ENCODE measurements around the gene AFDN. TPM values are rescaled to one million over a fixed set of nuclear protein-coding genes. Genes with fewer than 3 reads are reported as not detected.

AFDN gene
- total and polyA plus RNA-seq, 2 experiments from 2014 or later = 119 to 299 TPM

DNA sequence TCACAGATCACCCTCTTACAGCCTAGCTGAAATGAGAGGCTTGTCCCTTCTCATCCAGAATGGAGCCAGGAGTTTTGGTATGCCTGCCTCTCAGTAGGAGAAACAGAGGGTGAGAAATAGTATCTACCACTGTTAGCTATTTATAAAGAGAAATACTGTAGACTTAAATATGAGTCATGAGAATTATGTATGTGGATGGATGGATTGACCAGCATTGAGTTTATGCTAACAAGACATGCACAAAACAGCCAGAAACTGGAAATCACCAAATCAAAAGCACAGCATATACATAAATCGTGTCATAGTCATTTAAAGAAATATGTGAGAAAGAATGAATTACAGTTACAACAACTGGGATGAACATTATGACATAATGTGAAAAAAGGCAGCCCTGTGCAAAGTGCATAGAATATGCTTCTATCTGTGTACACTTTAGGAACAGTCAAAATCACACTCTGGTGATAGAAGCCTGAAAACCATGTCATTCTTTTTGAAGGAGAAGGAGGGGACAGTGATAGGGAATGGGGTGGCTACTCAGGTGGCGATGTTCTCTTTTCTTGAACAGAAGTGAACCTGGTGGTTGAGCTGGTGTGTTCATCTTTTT lies 90.9 kb downstream of the AFDN start:
- no peak overlapping the region for H3K27ac ChIP-seq
- TF ChIP-seq, protein P1, sequence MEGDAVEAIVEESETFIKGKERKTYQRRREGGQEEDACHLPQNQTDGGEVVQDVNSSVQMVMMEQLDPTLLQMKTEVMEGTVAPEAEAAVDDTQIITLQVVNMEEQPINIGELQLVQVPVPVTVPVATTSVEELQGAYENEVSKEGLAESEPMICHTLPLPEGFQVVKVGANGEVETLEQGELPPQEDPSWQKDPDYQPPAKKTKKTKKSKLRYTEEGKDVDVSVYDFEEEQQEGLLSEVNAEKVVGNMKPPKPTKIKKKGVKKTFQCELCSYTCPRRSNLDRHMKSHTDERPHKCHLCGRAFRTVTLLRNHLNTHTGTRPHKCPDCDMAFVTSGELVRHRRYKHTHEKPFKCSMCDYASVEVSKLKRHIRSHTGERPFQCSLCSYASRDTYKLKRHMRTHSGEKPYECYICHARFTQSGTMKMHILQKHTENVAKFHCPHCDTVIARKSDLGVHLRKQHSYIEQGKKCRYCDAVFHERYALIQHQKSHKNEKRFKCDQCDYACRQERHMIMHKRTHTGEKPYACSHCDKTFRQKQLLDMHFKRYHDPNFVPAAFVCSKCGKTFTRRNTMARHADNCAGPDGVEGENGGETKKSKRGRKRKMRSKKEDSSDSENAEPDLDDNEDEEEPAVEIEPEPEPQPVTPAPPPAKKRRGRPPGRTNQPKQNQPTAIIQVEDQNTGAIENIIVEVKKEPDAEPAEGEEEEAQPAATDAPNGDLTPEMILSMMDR (IDR thresholded peaks at IDR 0.05; ENCODE audit: low read depth, low read length) = no peak

GRCh38 chr6:167918548-167919278 lies 92.0 kb downstream of the AFDN start:
- TF ChIP-seq, protein P1 (IDR thresholded peaks at IDR 0.05; ENCODE audit: low read depth, low read length) = no peak
- Histone ChIP-seq H3K9me3 (ENCODE audit: low read depth) (no peaks in the 10 kb centered on the region), H3K27me3 (no peaks in the 10 kb centered on the region), H3K36me3 (peaks cover 75% of the 10 kb centered on the region), H3K27ac (no peak overlapping the region), H3K4me3 (no peak overlapping the region), H3K4me1 (ENCODE audit: low read depth) (peaks cover 3% of the 10 kb centered on the region)
- DNase-seq (ENCODE audit: low read depth in 1 of 2, low spot score in 1 of 2) = no peak

More for the DNA sequence above, 90.9 kb downstream of the AFDN start:
- Histone ChIP-seq H3K27me3 (no peaks in the 10 kb centered on the region), H3K36me3 (peaks cover 75% of the 10 kb centered on the region), H3K4me1 (ENCODE audit: low read depth) (peaks cover 3% of the 10 kb centered on the region), H3K4me3 (no peak overlapping the region), H3K9me3 (ENCODE audit: low read depth) (no peaks in the 10 kb centered on the region)
- DNase-seq (ENCODE audit: low read depth in 1 of 2, low spot score in 1 of 2) = no peak

GRCh38 chr6:167919349-167919748 lies 92.6 kb downstream of the AFDN start:
- H3K36me3 ChIP-seq = peaks cover 73% of the 10 kb centered on the region

DNA sequence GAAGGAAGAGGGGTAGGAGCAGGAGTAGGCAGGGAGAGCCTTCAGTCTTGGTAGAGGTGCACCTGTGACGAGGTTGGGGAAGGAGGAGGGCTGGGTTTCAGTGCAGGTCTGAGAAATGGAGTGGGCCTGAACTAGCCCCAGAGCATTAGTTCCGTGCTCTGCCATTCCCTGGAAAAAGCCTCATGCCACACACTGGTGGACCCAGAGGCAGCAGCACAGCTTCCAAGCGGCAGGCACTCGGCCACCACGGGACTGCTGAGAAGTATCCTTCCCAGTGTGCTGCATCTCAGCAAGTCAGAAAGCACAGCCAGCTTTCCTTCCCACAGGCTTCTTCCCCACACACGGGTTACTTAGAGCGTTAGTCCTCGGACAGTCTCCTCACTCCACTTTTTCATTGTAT lies 93.5 kb downstream of the AFDN start:
- TF ChIP-seq, protein P1 (IDR thresholded peaks at IDR 0.05; ENCODE audit: low read depth, low read length) = no peak
- Histone ChIP-seq H3K9me3 (ENCODE audit: low read depth) (no peaks in the 10 kb centered on the region), H3K27ac (peak overlapping the region; percentile 22), H3K4me3 (no peak overlapping the region), H3K4me1 (ENCODE audit: low read depth) (peaks cover 3% of the 10 kb centered on the region), H3K36me3 (peaks cover 74% of the 10 kb centered on the region), H3K27me3 (no peaks in the 10 kb centered on the region)
- DNase-seq (ENCODE audit: low read depth in 1 of 2, low spot score in 1 of 2) = no peak

More at GRCh38 chr6:167919349-167919748, 92.6 kb downstream of the AFDN start:
- TF ChIP-seq, protein P1 (IDR thresholded peaks at IDR 0.05; ENCODE audit: low read depth, low read length) = no peak
- H3K9me3 ChIP-seq (ENCODE audit: low read depth) = no peaks in the 10 kb centered on the region
- no peak for DNase-seq (ENCODE audit: low read depth in 1 of 2, low spot score in 1 of 2)
- peak overlapping the region; percentile 22 for H3K27ac ChIP-seq
- peaks cover 3% of the 10 kb centered on the region for H3K4me1 ChIP-seq (ENCODE audit: low read depth)
- no peak overlapping the region for H3K4me3 ChIP-seq
- no peaks in the 10 kb centered on the region for H3K27me3 ChIP-seq

DNA sequence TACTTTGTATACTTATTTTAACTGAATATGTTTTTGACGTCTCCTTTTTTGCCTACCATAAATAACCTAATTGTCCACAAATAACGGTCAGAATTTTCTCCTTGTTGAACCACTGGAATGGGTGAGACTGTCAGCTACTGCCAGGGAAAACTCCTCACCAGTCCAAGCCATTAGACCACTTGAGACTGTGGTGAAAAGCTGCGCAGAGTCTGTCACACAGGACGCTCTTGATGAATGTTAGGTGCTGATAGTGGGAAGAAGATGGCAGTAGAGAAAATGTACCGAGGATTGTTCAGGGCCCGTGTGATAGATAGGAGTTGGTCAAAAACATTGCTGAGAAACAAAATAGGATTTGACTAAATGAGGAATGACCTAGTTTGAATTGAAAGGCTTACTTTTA lies 95.1 kb downstream of the AFDN start:
- Histone ChIP-seq H3K4me1 (ENCODE audit: low read depth) (peaks cover 3% of the 10 kb centered on the region), H3K4me3 (no peak overlapping the region), H3K27ac (no peak overlapping the region), H3K27me3 (no peaks in the 10 kb centered on the region), H3K9me3 (ENCODE audit: low read depth) (no peaks in the 10 kb centered on the region), H3K36me3 (peaks cover 80% of the 10 kb centered on the region)
- TF ChIP-seq, protein P1 (IDR thresholded peaks at IDR 0.05; ENCODE audit: low read depth, low read length) = no peak
- peak in 1 of 2 donors; percentile 38 for DNase-seq (ENCODE audit: low read depth in 1 of 2, low spot score in 1 of 2)

All from cardiac muscle cell (in vitro differentiated cells and primary cell).